GM12878 (cell line): ENCODE data around the gene CDC34. TPM values are rescaled to one million over a fixed set of nuclear protein-coding genes. Genes with fewer than 3 reads are reported as not detected.

ENCODE experiments used
- ASH2L ChIP-seq: fragments of 300-600, 200-600 bp; sonication (generic); IDR thresholded peaks from 2 replicates; pipeline ENCODE4 v1.6.1; 2017; ENCODE audit warnings: low read depth, mild to moderate bottlenecking, borderline replicate concordance
- BCL11A ChIP-seq: IDR thresholded peaks from 2 replicates; pipeline ENCODE4 v1.6.1; 2011; ENCODE audit warnings: low read depth, low read length
- BMI1 ChIP-seq: fragments of 450-650 bp; IDR thresholded peaks from 2 replicates; pipeline ENCODE4 v1.6.1; 2016; ENCODE audit warnings: mild to moderate bottlenecking, moderate library complexity, borderline replicate concordance
- CHD4 ChIP-seq: fragments of 200-600 bp; sonication (generic); IDR thresholded peaks from 2 replicates; pipeline ENCODE4 v1.6.1; 2016; ENCODE audit warnings: mild to moderate bottlenecking
- EZH2 ChIP-seq: IDR thresholded peaks from 2 replicates; pipeline ENCODE4 v1.6.1; 2012; ENCODE audit warnings: low read depth, mild to moderate bottlenecking, control low read depth, inconsistent platforms, low read length, borderline replicate concordance; ENCODE audit not compliant: control insufficient read depth
- FOS ChIP-seq: IDR thresholded peaks from 3 replicates; pipeline ENCODE4 v1.6.1; 2011; ENCODE audit warnings: borderline replicate concordance; ENCODE audit not compliant: insufficient read length; ENCODE audit errors: extremely low read depth
- NRF1 ChIP-seq: conservative IDR thresholded peaks from 2 replicates; pipeline ENCODE4 v1.6.1; 2011; ENCODE audit warnings: mild to moderate bottlenecking, low read depth, low read length, improper control_type of control experiment
- POLR2A ChIP-seq: IDR thresholded peaks from 2 replicates; pipeline ENCODE4 v1.6.1; 2011; ENCODE audit warnings: low read depth, mild to moderate bottlenecking, low read length
- POLR2AphosphoS5 ChIP-seq: IDR thresholded peaks from 2 replicates; pipeline ENCODE4 v1.6.1; 2011; ENCODE audit warnings: mild to moderate bottlenecking, low read length, inconsistent platforms
- STAT1 ChIP-seq: fragments of 450-650 bp; conservative IDR thresholded peaks from 2 replicates; pipeline ENCODE4 v1.6.1; 2014; ENCODE audit warnings: antibody characterized with exemption, mild to moderate bottlenecking
- ZSCAN29 ChIP-seq: fragments of 450-650 bp; IDR thresholded peaks from 2 replicates; pipeline ENCODE4 v1.6.1; 2017; ENCODE audit warnings: mild to moderate bottlenecking, moderate library complexity
- polyA plus RNA-seq, 11 experiments: library from polyadenylated mRNA; depleted of rRNA in 4 of 11; unstranded in 6 of 11; stranded (reverse) in 5 of 11; fragments of >200 nt; fragmentation: Nextera tagmentation in 4 of 11; fragmentation: Illumina TruSeq in 1 of 11; extraction: Ambion mirVana in 4 of 11; extraction: Trizol in 1 of 11; gene quantifications; 1 replicate in 1 of 11; 2 replicates in 10 of 11; pipeline versions ENCODE4 v1.2.1 to v1.2.3, GENCODE V29; 2011 to 2016; ENCODE audit warnings: inconsistent platforms in 2 of 11, missing spikeins in 2 of 11, low read depth in 1 of 11
- total RNA-seq, 4 experiments: library from RNA; depleted of rRNA in 3 of 4; stranded (reverse); fragments of >200 nt in 3 of 4; fragmentation: Illumina TruSeq in 1 of 4; extraction: Trizol in 1 of 4; gene quantifications; 2 replicates each; pipeline versions ENCODE4 v1.2.1 to v1.2.3, GENCODE V29; 2013 to 2021
- TF ChIP-seq, protein P1 (sequence below): fragments of 450-650 bp; conservative IDR thresholded peaks from 2 replicates; pipeline ENCODE4 v1.6.1; 2017; ENCODE audit warnings: mild to moderate bottlenecking, moderate library complexity
- TF ChIP-seq, protein P2 (sequence below): fragments of 450-650 bp; IDR thresholded peaks from 2 replicates; pipeline ENCODE4 v1.6.1; 2016; ENCODE audit warnings: mild to moderate bottlenecking, moderate library complexity, borderline replicate concordance
- TF ChIP-seq, protein P3 (sequence below): fragments of 450-650 bp; IDR thresholded peaks from 2 replicates; pipeline ENCODE4 v1.6.1; 2017; ENCODE audit warnings: low read depth, mild to moderate bottlenecking, moderate library complexity

Gene CDC34
- total and polyA plus RNA-seq, 10 of the 15 experiments (the other 5 are each of a cell fraction or from before 2014, with no cell fraction given), result 0.31 to 48.9 (median 28.5) TPM

DNA sequence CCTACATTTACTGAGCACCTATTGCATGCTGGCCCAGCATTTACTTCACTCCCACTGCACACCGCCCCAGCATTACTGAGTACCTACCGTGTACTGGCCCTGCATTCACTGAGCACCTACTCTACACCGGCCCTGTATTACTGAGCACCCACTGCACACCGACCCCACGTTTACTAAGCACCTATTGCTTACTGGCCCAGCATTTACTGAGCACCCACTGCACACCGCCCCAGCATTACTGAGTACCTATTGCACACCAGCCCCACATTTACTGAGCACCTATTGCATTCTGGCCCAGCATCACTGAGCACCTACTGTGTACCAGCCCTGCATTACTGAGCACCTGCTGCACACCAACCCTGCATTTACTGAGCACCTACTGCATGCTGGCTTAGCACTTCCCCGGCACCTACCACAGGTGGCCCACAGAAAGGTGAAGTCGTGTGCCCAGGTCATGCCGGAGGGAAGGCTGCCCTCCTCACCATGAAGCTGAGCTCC lies 17.3 kb upstream of the CDC34 start (continued):
- TF ChIP-seq, protein P1, sequence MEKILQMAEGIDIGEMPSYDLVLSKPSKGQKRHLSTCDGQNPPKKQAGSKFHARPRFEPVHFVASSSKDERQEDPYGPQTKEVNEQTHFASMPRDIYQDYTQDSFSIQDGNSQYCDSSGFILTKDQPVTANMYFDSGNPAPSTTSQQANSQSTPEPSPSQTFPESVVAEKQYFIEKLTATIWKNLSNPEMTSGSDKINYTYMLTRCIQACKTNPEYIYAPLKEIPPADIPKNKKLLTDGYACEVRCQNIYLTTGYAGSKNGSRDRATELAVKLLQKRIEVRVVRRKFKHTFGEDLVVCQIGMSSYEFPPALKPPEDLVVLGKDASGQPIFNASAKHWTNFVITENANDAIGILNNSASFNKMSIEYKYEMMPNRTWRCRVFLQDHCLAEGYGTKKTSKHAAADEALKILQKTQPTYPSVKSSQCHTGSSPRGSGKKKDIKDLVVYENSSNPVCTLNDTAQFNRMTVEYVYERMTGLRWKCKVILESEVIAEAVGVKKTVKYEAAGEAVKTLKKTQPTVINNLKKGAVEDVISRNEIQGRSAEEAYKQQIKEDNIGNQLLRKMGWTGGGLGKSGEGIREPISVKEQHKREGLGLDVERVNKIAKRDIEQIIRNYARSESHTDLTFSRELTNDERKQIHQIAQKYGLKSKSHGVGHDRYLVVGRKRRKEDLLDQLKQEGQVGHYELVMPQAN, result no peak
- TF ChIP-seq ZSCAN29 (no peak), STAT1 (no peak), CHD4 (no peak), NRF1 (no peak), ASH2L (no peak), POLR2AphosphoS5 (no peak), BMI1 (no peak), FOS (no peak), POLR2A (no peak), BCL11A (no peak), EZH2 (no peak)
- TF ChIP-seq, protein P2, sequence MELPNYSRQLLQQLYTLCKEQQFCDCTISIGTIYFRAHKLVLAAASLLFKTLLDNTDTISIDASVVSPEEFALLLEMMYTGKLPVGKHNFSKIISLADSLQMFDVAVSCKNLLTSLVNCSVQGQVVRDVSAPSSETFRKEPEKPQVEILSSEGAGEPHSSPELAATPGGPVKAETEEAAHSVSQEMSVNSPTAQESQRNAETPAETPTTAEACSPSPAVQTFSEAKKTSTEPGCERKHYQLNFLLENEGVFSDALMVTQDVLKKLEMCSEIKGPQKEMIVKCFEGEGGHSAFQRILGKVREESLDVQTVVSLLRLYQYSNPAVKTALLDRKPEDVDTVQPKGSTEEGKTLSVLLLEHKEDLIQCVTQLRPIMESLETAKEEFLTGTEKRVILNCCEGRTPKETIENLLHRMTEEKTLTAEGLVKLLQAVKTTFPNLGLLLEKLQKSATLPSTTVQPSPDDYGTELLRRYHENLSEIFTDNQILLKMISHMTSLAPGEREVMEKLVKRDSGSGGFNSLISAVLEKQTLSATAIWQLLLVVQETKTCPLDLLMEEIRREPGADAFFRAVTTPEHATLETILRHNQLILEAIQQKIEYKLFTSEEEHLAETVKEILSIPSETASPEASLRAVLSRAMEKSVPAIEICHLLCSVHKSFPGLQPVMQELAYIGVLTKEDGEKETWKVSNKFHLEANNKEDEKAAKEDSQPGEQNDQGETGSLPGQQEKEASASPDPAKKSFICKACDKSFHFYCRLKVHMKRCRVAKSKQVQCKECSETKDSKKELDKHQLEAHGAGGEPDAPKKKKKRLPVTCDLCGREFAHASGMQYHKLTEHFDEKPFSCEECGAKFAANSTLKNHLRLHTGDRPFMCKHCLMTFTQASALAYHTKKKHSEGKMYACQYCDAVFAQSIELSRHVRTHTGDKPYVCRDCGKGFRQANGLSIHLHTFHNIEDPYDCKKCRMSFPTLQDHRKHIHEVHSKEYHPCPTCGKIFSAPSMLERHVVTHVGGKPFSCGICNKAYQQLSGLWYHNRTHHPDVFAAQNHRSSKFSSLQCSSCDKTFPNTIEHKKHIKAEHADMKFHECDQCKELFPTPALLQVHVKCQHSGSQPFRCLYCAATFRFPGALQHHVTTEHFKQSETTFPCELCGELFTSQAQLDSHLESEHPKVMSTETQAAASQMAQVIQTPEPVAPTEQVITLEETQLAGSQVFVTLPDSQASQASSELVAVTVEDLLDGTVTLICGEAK, result no peak
- TF ChIP-seq, protein P3, sequence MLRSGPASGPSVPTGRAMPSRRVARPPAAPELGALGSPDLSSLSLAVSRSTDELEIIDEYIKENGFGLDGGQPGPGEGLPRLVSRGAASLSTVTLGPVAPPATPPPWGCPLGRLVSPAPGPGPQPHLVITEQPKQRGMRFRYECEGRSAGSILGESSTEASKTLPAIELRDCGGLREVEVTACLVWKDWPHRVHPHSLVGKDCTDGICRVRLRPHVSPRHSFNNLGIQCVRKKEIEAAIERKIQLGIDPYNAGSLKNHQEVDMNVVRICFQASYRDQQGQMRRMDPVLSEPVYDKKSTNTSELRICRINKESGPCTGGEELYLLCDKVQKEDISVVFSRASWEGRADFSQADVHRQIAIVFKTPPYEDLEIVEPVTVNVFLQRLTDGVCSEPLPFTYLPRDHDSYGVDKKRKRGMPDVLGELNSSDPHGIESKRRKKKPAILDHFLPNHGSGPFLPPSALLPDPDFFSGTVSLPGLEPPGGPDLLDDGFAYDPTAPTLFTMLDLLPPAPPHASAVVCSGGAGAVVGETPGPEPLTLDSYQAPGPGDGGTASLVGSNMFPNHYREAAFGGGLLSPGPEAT, result no peak
